Measurements from ENCODE around the gene ADGRL3.

The ADGRL3 gene

DNA sequence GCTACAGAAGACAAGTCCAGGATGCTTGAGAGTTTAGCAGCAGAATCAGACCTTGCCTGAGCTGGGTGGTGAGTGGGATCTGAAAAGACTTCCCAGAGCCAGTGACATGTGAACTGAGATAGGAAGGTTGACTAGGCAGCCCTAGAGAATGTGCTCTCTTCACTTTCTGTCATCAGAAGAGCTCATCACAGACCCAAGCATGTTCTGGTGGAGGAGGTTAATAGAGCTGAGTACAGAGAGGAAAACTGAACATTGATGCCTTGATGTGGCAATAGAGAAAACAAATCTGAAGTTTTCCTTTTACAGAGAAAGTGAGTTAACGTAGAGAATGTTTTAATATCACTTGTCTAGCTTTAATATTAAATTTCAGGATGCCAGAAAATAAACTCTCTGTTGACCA is 17.1 kb downstream of the ADGRL3 start:
- Mint-ChIP-seq H3K36me3 (no peaks in the 10 kb centered on the region), H3K4me3 (no peak overlapping the region), H3K27ac (no peak overlapping the region), H3K9me3 (peaks cover 0 to 3% of the 10 kb centered on the region in 2 donors), H3K4me1 (no peaks in the 10 kb centered on the region), H3K27me3 (no peaks in the 10 kb centered on the region)
- ATAC-seq (replicated peaks), result no peak
- no peak for DNase-seq

GRCh38 chr4:61220556-61220955 is 20.4 kb downstream of the ADGRL3 start:
- no peaks in the 10 kb centered on the region for H3K4me1 Mint-ChIP-seq

DNA sequence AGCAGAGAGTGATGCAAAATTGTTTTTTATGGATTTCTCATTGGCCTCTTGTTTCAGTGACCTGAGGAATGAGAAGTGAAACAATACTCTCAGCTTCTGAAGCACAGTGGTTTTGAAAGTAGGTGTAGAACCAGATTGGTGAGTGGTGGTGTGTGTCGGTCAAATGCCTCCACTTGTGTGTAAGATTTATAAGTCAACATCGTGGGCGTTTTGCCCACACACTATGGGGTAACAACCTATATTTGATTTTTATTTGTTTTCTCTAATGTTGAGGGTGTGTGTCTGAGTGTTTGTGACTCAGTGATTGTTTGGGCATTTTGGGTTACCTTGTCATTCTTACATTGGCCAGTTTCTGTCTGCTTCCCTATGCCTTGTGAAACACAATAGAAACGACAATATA is 23.3 kb downstream of the ADGRL3 start:
- H3K4me3 Mint-ChIP-seq, result no peak overlapping the region
- H3K36me3 Mint-ChIP-seq, result no peaks in the 10 kb centered on the region
- H3K9me3 Mint-ChIP-seq, result peaks cover 0 to 3% of the 10 kb centered on the region in 2 donors
- H3K4me1 Mint-ChIP-seq, result no peaks in the 10 kb centered on the region
- no peak overlapping the region for H3K27ac Mint-ChIP-seq
- no peak for ATAC-seq (replicated peaks)
- no peaks in the 10 kb centered on the region for H3K27me3 Mint-ChIP-seq
- DNase-seq, result no peak

More at GRCh38 chr4:61220556-61220955, 20.4 kb downstream of the ADGRL3 start:
- H3K27me3 Mint-ChIP-seq, result no peaks in the 10 kb centered on the region
- ATAC-seq (replicated peaks) (no peak), DNase-seq (no peak)
- no peak overlapping the region for H3K27ac Mint-ChIP-seq
- no peak overlapping the region for H3K4me3 Mint-ChIP-seq
- no peaks in the 10 kb centered on the region for H3K36me3 Mint-ChIP-seq
- peaks cover 0 to 3% of the 10 kb centered on the region in 2 donors for H3K9me3 Mint-ChIP-seq

DNA sequence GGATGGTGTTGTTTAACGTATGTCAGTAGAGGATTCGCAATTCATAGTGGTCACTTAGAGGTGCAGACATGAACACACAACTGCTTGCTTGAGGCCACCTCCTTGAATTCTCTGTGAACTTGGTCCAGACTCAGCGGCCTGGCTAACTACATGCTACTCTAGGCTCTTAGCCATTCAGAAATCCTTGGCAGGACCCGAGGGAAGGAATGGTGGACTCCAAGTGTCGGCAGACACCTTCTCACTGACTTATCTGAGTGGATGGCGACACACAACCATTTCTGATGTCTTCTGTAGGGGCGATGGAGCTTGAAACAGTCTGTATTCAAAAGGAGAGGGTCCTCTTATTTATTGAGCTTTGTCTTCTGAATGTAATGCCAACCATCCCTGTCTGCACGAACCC is 24.4 kb downstream of the ADGRL3 start:
- H3K9me3 Mint-ChIP-seq, result peaks cover 0 to 2% of the 10 kb centered on the region in 2 donors
- DNase-seq, result no peak
- H3K27me3 Mint-ChIP-seq, result no peaks in the 10 kb centered on the region
- ATAC-seq (replicated peaks), result no peak
- no peak overlapping the region for H3K27ac Mint-ChIP-seq
- no peak overlapping the region for H3K4me3 Mint-ChIP-seq
- H3K36me3 Mint-ChIP-seq, result no peaks in the 10 kb centered on the region
- H3K4me1 Mint-ChIP-seq, result no peaks in the 10 kb centered on the region

GRCh38 chr4:61225656-61226055 is 25.5 kb downstream of the ADGRL3 start:
- Mint-ChIP-seq H3K36me3 (no peaks in the 10 kb centered on the region), H3K4me3 (no peak overlapping the region), H3K4me1 (no peaks in the 10 kb centered on the region), H3K27me3 (no peaks in the 10 kb centered on the region), H3K27ac (no peak overlapping the region), H3K9me3 (no peaks in the 10 kb centered on the region)
- ATAC-seq (replicated peaks) (no peak), DNase-seq (no peak)

GRCh38 chr4:61231421-61231820 is 31.3 kb downstream of the ADGRL3 start:
- ATAC-seq (replicated peaks), result no peak
- no peaks in the 10 kb centered on the region for H3K36me3 Mint-ChIP-seq
- no peak for DNase-seq
- no peak overlapping the region for H3K4me3 Mint-ChIP-seq
- no peaks in the 10 kb centered on the region for H3K27me3 Mint-ChIP-seq
- H3K4me1 Mint-ChIP-seq, result no peaks in the 10 kb centered on the region
- H3K27ac Mint-ChIP-seq, result no peak overlapping the region
- H3K9me3 Mint-ChIP-seq, result peaks cover 0 to 2% of the 10 kb centered on the region in 2 donors

DNA sequence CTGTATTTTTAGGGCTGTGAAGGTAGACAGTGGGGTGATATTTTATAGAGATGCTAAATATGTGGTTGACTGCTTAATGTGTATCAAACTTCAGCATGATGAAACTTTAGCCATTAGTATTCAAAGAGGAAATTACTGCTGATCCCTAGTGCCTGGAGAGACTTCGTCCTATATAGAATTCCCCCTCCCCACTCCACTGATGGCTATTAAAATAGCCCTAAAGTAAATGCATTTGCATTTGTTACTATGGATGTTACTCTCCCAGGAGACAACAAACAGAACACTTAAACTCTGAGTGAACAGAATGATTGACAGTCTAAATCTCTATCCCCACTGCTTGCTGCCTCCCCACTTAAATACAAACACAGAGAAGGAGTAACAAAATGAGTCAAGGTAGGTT is 39.1 kb downstream of the ADGRL3 start:
- H3K4me3 Mint-ChIP-seq, result no peak overlapping the region
- no peak overlapping the region for H3K27ac Mint-ChIP-seq
- no peaks in the 10 kb centered on the region for H3K4me1 Mint-ChIP-seq
- no peak for ATAC-seq (replicated peaks)
- peaks cover 0 to 2% of the 10 kb centered on the region in 2 donors for H3K9me3 Mint-ChIP-seq
- DNase-seq, result no peak
- no peaks in the 10 kb centered on the region for H3K27me3 Mint-ChIP-seq
- no peaks in the 10 kb centered on the region for H3K36me3 Mint-ChIP-seq

GRCh38 chr4:61243962-61244361 is 43.8 kb downstream of the ADGRL3 start:
- Mint-ChIP-seq H3K36me3 (no peaks in the 10 kb centered on the region), H3K9me3 (peaks cover 0 to 2% of the 10 kb centered on the region in 2 donors), H3K27me3 (no peaks in the 10 kb centered on the region), H3K4me3 (no peak overlapping the region), H3K4me1 (no peaks in the 10 kb centered on the region), H3K27ac (no peak overlapping the region)
- ATAC-seq (replicated peaks), result no peak
- no peak for DNase-seq

DNA sequence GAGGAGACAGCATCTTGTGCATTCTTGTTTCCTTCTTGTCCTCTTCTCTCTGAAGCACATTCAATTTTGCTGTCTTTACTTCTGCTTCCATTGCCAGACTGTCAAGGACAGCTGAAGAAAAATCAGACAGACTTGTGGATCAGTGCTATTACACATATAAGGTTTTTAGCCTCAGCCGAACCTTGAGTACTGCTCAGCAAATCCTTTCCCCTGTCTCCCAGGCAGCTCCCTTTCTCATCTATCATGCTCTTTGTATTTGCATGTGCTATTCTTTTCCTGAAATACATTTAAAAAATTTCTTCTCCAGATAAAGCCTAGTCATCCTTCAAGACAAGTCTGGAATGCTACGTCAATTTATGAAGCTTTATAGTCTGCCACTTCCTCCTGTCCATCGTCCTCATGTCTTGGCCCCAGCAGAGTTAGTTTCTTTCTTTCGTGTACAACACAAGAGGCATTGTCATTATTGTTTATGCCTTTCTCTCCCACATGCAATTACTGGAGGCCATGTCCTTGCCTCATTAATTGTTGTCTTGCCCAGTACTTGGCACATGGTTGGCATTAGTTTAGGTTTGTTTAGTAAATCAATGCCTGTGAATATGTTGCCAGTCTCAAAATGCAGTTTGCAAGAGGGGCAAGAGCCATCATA is 45.1 kb downstream of the ADGRL3 start:
- Mint-ChIP-seq H3K9me3 (peaks cover 0 to 5% of the 10 kb centered on the region in 2 donors), H3K27me3 (no peaks in the 10 kb centered on the region), H3K27ac (no peak overlapping the region), H3K36me3 (no peaks in the 10 kb centered on the region), H3K4me1 (no peaks in the 10 kb centered on the region), H3K4me3 (no peak overlapping the region)
- ATAC-seq (replicated peaks) (no peak), DNase-seq (no peak)

DNA sequence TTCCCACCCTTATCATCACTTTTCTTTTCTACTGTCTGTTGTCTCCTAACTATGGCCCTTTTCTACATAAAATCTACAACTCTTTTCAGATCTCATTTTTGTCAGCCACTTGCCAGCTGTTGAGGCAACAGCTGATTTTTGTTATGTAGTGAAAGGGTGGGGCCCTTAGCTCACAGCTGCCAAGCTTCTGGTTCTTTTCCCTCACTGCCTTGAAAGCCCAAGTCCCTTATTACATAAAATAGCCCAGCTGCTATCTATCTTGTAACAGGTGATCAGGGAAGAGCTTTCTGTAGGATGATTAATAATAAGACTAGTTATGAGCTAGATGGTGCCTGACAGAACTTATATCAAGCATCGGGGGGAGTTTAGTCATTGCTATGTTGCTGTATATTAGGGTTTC is 45.9 kb downstream of the ADGRL3 start:
- H3K27me3 Mint-ChIP-seq, result no peaks in the 10 kb centered on the region
- no peak overlapping the region for H3K27ac Mint-ChIP-seq

DNA sequence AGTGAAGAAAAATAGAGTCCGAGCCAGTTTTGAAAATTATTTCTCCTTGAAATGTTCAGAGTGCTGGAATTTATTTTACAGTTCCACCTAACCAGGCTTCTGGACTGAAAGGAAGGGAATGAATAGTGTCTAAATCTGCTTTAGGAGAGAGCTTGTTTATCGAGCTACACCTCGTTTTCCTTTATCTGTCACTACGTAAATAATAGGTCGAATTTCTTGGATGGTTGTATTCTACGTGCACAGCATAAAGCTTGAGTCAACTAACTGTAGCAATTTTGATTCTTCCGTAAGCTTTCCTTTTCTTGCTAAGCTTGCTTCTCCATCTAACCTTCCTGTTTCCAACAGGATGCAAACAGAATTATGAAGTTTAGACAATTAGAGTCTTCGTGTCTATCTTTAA is 48.6 kb downstream of the ADGRL3 start:
- no peaks in the 10 kb centered on the region for H3K27me3 Mint-ChIP-seq
- H3K4me3 Mint-ChIP-seq, result no peak overlapping the region
- no peak for ATAC-seq (replicated peaks)

More for the DNA sequence above, 45.9 kb downstream of the ADGRL3 start:
- ATAC-seq (replicated peaks) (no peak), DNase-seq (no peak)
- H3K4me3 Mint-ChIP-seq, result no peak overlapping the region
- no peaks in the 10 kb centered on the region for H3K36me3 Mint-ChIP-seq
- H3K4me1 Mint-ChIP-seq, result no peaks in the 10 kb centered on the region
- peaks cover 0 to 5% of the 10 kb centered on the region in 2 donors for H3K9me3 Mint-ChIP-seq

GRCh38 chr4:61251129-61251528 is 51.0 kb downstream of the ADGRL3 start:
- no peak overlapping the region for H3K27ac Mint-ChIP-seq
- peaks cover 0 to 5% of the 10 kb centered on the region in 2 donors for H3K9me3 Mint-ChIP-seq
- ATAC-seq (replicated peaks) (no peak), DNase-seq (no peak)
- H3K4me1 Mint-ChIP-seq, result no peaks in the 10 kb centered on the region
- H3K4me3 Mint-ChIP-seq, result no peak overlapping the region
- H3K27me3 Mint-ChIP-seq, result no peaks in the 10 kb centered on the region
- H3K36me3 Mint-ChIP-seq, result no peaks in the 10 kb centered on the region

More for the DNA sequence above, 48.6 kb downstream of the ADGRL3 start:
- no peak for DNase-seq
- Mint-ChIP-seq H3K4me1 (no peaks in the 10 kb centered on the region), H3K9me3 (peaks cover 0 to 5% of the 10 kb centered on the region in 2 donors), H3K36me3 (no peaks in the 10 kb centered on the region), H3K27ac (no peak overlapping the region)

GRCh38 chr4:61254406-61254805 is 54.3 kb downstream of the ADGRL3 start:
- DNase-seq, result no peak
- H3K36me3 Mint-ChIP-seq, result no peaks in the 10 kb centered on the region
- no peak overlapping the region for H3K4me3 Mint-ChIP-seq
- peaks cover 0 to 3% of the 10 kb centered on the region in 2 donors for H3K9me3 Mint-ChIP-seq
- no peaks in the 10 kb centered on the region for H3K27me3 Mint-ChIP-seq
- no peaks in the 10 kb centered on the region for H3K4me1 Mint-ChIP-seq
- no peak overlapping the region for H3K27ac Mint-ChIP-seq
- ATAC-seq (replicated peaks), result no peak

- no peak for DNase-seq
Measured at GRCh38 chr4:61273233-61273632, 73.1 kb downstream of the ADGRL3 start.

DNA sequence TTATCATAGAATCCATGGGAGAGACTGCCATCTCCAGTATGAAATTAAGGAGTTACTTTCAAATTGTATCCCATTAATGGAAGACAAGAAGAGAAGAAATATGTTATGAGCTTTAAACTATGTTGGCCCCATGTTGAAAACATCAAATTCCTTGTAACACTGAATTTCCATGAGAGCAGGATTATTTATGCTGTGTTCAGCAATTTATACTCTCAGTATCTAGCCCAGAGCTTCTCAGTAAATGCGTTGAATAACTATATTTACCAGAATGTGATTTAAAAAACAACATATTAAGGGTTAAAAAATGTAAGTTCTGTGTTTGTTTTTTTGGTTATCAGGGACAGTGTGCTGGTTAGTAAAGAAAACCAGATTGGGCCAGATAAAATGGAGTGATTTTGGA is 74.2 kb downstream of the ADGRL3 start:
- no peaks in the 10 kb centered on the region for H3K27me3 Mint-ChIP-seq
- no peak for DNase-seq
- no peak overlapping the region for H3K27ac Mint-ChIP-seq
- ATAC-seq (replicated peaks), result no peak
- no peaks in the 10 kb centered on the region for H3K9me3 Mint-ChIP-seq
- H3K36me3 Mint-ChIP-seq, result no peaks in the 10 kb centered on the region
- no peaks in the 10 kb centered on the region for H3K4me1 Mint-ChIP-seq
- H3K4me3 Mint-ChIP-seq, result no peak overlapping the region

More at GRCh38 chr4:61273233-61273632, 73.1 kb downstream of the ADGRL3 start:
- Mint-ChIP-seq H3K27me3 (no peaks in the 10 kb centered on the region), H3K9me3 (no peaks in the 10 kb centered on the region), H3K27ac (no peak overlapping the region), H3K4me1 (no peaks in the 10 kb centered on the region), H3K36me3 (no peaks in the 10 kb centered on the region), H3K4me3 (no peak overlapping the region)
- ATAC-seq (replicated peaks), result no peak

GRCh38 chr4:61275241-61275640 is 75.1 kb downstream of the ADGRL3 start:
- Mint-ChIP-seq H3K36me3 (no peaks in the 10 kb centered on the region), H3K27me3 (no peaks in the 10 kb centered on the region), H3K9me3 (no peaks in the 10 kb centered on the region), H3K4me1 (no peaks in the 10 kb centered on the region), H3K4me3 (no peak overlapping the region), H3K27ac (no peak overlapping the region)
- DNase-seq (no peak), ATAC-seq (replicated peaks) (no peak)

All from stimulated activated naive B cell treated with anti-CD40 and anti-IgM and Interleukin-4, amounts not matched to agents 10 μg/mL and 1 μg/mL and 100 μg/mL, for 72 hours (primary cell).